SH-SY5Y (cell line): ENCODE results near the gene GPR37L1.

Experiments
- GATA2 ChIP-seq: IDR thresholded peaks from 2 replicates; pipeline ENCODE4 v1.6.1; 2011; ENCODE audit warnings: mild to moderate bottlenecking, low read depth, low read length
- GATA3 ChIP-seq: IDR thresholded peaks from 2 replicates; pipeline ENCODE4 v1.6.1; 2011; ENCODE audit warnings: low read depth, mild to moderate bottlenecking, low read length, moderate library complexity

GPR37L1 gene

DNA sequence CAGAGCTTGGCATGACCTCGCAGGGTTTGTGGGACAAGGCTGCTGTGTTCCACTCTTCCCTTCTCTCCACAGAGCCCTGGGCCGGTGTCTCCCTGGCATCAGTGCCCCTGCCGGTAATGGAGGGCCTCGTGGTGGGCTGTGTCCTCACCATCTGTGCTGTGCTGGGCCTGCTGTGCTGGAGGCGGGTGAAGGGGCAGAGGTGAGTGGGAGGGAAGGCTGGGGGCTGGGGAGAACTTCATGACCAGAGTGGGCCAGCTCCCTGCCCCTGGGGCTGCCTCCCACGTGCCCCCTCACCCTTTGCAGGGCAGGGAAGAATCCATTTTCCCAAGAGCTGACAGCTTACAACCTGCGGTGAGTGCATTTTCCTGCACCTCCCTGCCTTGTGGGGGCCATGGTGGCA is 58.9 kb downstream of the GPR37L1 start:
- TF ChIP-seq GATA2 (no peak), GATA3 (no peak)

GRCh38 chr1:202182040-202182877 is 59.5 kb downstream of the GPR37L1 start:
- TF ChIP-seq GATA2: no peak
- no peak for TF ChIP-seq GATA3
